Fibroblast of skin of back (primary cell): ENCODE data around the gene PEDS1. TPM values are rescaled to one million over a fixed set of nuclear protein-coding genes. Genes with fewer than 3 reads are reported as not detected.
"Not testable (repeated sequence)": the region's sequence is repeated elsewhere in the genome, so short reads cannot be mapped to it uniquely, and the experiment has no call there.

Experiments
- DNase-seq: peaks from one replicate; pipeline ENCODE4 v3.0.0-alpha.2; 2013
- polyA plus RNA-seq, 2 experiments: library from polyadenylated mRNA; unstranded; fragments of 120-200 nt; gene quantifications; one replicate each; pipeline ENCODE4 v1.2.1, GENCODE V29; 2013; ENCODE audit not compliant: insufficient read length in 2 of 2

PEDS1 gene
- 57.7 TPM for polyA plus RNA-seq (2013, experiment 1 of 2; ENCODE audit: insufficient read length)
- 69.9 TPM for polyA plus RNA-seq (2013, experiment 2 of 2; ENCODE audit: insufficient read length)

GRCh38 chr20:50153500-50154377, at the start of gene PEDS1:
PEDS1 (minus strand) TSS chr20:50153723; CDS start chr20:50153637, 86 bp downstream.
- peak; percentile 93 for DNase-seq

GRCh38 chr20:50202677-50203076, 49.2 kb upstream of the PEDS1 start:
- DNase-seq, result no peak

GRCh38 chr20:50201710-50202109, 48.2 kb upstream of the PEDS1 start:
- DNase-seq, result not testable (repeated sequence)

GRCh38 chr20:50200482-50201104, 47.1 kb upstream of the PEDS1 start:
- no peak for DNase-seq

GRCh38 chr20:50199703-50200102, 46.2 kb upstream of the PEDS1 start:
- no peak for DNase-seq

GRCh38 chr20:50198716-50199115, 45.2 kb upstream of the PEDS1 start:
- DNase-seq, result no peak

GRCh38 chr20:50198180-50198666, 44.7 kb upstream of the PEDS1 start:
- no peak for DNase-seq

- DNase-seq, result no peak
Observed at GRCh38 chr20:50197463-50198179, 44.1 kb upstream of the PEDS1 start.

GRCh38 chr20:50196896-50197295, 43.4 kb upstream of the PEDS1 start:
- no peak for DNase-seq

GRCh38 chr20:50196248-50196647, 42.7 kb upstream of the PEDS1 start:
- DNase-seq, result no peak

GRCh38 chr20:50195524-50196120, 42.1 kb upstream of the PEDS1 start:
- no peak for DNase-seq

GRCh38 chr20:50194831-50195523, 41.5 kb upstream of the PEDS1 start:
- DNase-seq, result no peak

GRCh38 chr20:50194422-50194830, 40.9 kb upstream of the PEDS1 start:
- no peak for DNase-seq

- peak; percentile 11 for DNase-seq
Observed at GRCh38 chr20:50193836-50194421, 40.4 kb upstream of the PEDS1 start.

- peak; percentile 73 for DNase-seq
Observed at GRCh38 chr20:50193199-50193835, 39.8 kb upstream of the PEDS1 start.

- peak; percentile 93 for DNase-seq
Observed at GRCh38 chr20:50192364-50193198, 39.1 kb upstream of the PEDS1 start.

- peak; percentile 51 for DNase-seq
Observed at GRCh38 chr20:50191544-50192363, 38.2 kb upstream of the PEDS1 start.

- DNase-seq, result peak; percentile 67
Observed at GRCh38 chr20:50191065-50191543, 37.6 kb upstream of the PEDS1 start.
